Fibroblast of lung (primary cell): ENCODE results near the gene CYP2S1. TPM values are rescaled to one million over a fixed set of nuclear protein-coding genes. Genes with fewer than 3 reads are reported as not detected.
"Not testable (repeated sequence)": the region's sequence is repeated elsewhere in the genome, so short reads cannot be mapped to it uniquely, and the experiment has no call there.

Experiments used
- DNase-seq, 2 donors: peaks; one replicate each; pipeline versions ENCODE4 v3.0.0 to v3.0.0-alpha.2; 2010; ENCODE audit warnings: low read depth in 2 of 2
- H2AFZ ChIP-seq: 2 replicates; pipeline ENCODE4 v1.5.1; 2012; ENCODE audit warnings: low read length, control low read depth, inconsistent platforms
- H3K27ac ChIP-seq: 2 replicates; pipeline ENCODE4 v1.5.1; 2011; ENCODE audit warnings: low read length, control low read depth; ENCODE audit not compliant: insufficient read depth
- H3K27me3 ChIP-seq: 2 replicates; pipeline ENCODE4 v1.5.1; 2011; ENCODE audit warnings: mild to moderate bottlenecking, low read length; ENCODE audit not compliant: control insufficient read depth, insufficient read depth
- H3K36me3 ChIP-seq: 2 replicates; pipeline ENCODE4 v1.5.1; 2011; ENCODE audit warnings: low read length; ENCODE audit not compliant: control insufficient read depth, insufficient read depth
- H3K4me1 ChIP-seq: 2 replicates; pipeline ENCODE4 v1.5.1; 2011; ENCODE audit warnings: low read length; ENCODE audit not compliant: control insufficient read depth, insufficient read depth; ENCODE audit errors: extremely low read depth
- H3K4me2 ChIP-seq: 2 replicates; pipeline ENCODE4 v1.5.1; 2011; ENCODE audit warnings: low read length, control low read depth; ENCODE audit not compliant: insufficient read depth; ENCODE audit errors: extremely low read depth
- H3K4me3 ChIP-seq, 4 experiments: fragments of 200-600 bp in 1 of 4; sonication (generic) in 1 of 4; replicated peaks in 1 of 4; 2 replicates each; pipeline ENCODE4 v1.5.1; 2011 to 2016; ENCODE audit warnings: low read length in 4 of 4, low read depth in 3 of 4, mild to moderate bottlenecking in 3 of 4, control low read depth in 2 of 4, inconsistent platforms in 1 of 4, mixed read lengths in 1 of 4; ENCODE audit not compliant: insufficient read depth in 1 of 4; ENCODE audit errors: control extremely low read depth in 1 of 4
- H3K79me2 ChIP-seq: 2 replicates; pipeline ENCODE4 v1.5.1; 2012; ENCODE audit warnings: mild to moderate bottlenecking, low read length, inconsistent platforms; ENCODE audit not compliant: control insufficient read depth, insufficient read depth
- H3K9ac ChIP-seq: 2 replicates; pipeline ENCODE4 v1.5.1; 2011; ENCODE audit warnings: mild to moderate bottlenecking, low read length, control low read depth; ENCODE audit not compliant: insufficient read depth
- H3K9me3 ChIP-seq: 2 replicates; pipeline ENCODE4 v1.5.1; 2012; ENCODE audit warnings: low read depth, low read length; ENCODE audit not compliant: control insufficient read depth, insufficient read depth
- H4K20me1 ChIP-seq: 2 replicates; pipeline ENCODE4 v1.5.1; 2011; ENCODE audit warnings: low read length; ENCODE audit not compliant: control insufficient read depth, insufficient read depth; ENCODE audit errors: extremely low read depth
- EZH2 ChIP-seq: IDR thresholded peaks from 2 replicates; pipeline ENCODE4 v1.5.1; 2012; ENCODE audit warnings: low read length, control low read depth, mild to moderate bottlenecking; ENCODE audit errors: missing control alignments
- polyA plus RNA-seq, 2 donors: library from polyadenylated mRNA; depleted of rRNA in 1 of 2; stranded (reverse) in 1 of 2; unstranded in 1 of 2; fragments of >200 nt; gene quantifications; 2 replicates each; pipeline ENCODE4 v1.2.1, GENCODE V29; 2011 to 2012; ENCODE audit warnings: missing spikeins in 1 of 2
- total RNA-seq: library from RNA; depleted of rRNA; stranded (reverse); fragments of >200 nt; gene quantifications from 2 replicates; pipeline ENCODE4 v1.2.1, GENCODE V29; 2014
- TF ChIP-seq, protein P1 (sequence below), 2 donors: IDR thresholded peaks in 1 of 2; conservative IDR thresholded peaks in 1 of 2; 1 replicate in 1 of 2; 2 replicates in 1 of 2; pipeline ENCODE4 v1.5.1; 2011 to 2012; ENCODE audit warnings: low read length in 2 of 2, control low read depth in 1 of 2, inconsistent platforms in 1 of 2, low read depth in 1 of 2, mild to moderate bottlenecking in 1 of 2

Gene CYP2S1
- total and polyA plus RNA-seq, 2 donors (not counting 1 experiment from before 2014, with no cell fraction given): 0.93 to 3.5 TPM

DNA sequence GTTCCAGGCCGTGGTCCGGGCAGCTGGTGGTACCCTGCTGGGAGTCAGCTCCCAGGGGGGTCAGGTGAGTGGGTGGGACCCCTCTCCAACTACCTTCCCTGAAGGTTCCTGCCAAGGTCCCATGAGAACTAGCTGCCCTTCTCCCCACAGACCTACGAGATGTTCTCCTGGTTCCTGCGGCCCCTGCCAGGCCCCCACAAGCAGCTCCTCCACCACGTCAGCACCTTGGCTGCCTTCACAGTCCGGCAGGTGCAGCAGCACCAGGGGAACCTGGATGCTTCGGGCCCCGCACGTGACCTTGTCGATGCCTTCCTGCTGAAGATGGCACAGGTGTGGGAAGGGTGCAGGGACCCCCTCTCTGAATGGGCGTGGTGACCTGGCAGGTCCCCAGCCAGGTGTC, 5.5 kb downstream of the CYP2S1 start:
- Histone ChIP-seq H3K9ac (no peak overlapping the region), H3K9me3 (no peaks in the 10 kb centered on the region), H3K27ac (no peak overlapping the region), H3K79me2 (peaks cover 3% of the 10 kb centered on the region), H3K36me3 (peaks cover 6% of the 10 kb centered on the region), H3K27me3 (no peaks in the 10 kb centered on the region), H3K4me2 (no peak overlapping the region), H3K4me3 (no peak overlapping the region), H3K4me1 (no peaks in the 10 kb centered on the region), H4K20me1 (no peaks in the 10 kb centered on the region), H2AFZ (no peak overlapping the region)
- no peak for DNase-seq
- no peak for TF ChIP-seq EZH2
- TF ChIP-seq, protein P1, sequence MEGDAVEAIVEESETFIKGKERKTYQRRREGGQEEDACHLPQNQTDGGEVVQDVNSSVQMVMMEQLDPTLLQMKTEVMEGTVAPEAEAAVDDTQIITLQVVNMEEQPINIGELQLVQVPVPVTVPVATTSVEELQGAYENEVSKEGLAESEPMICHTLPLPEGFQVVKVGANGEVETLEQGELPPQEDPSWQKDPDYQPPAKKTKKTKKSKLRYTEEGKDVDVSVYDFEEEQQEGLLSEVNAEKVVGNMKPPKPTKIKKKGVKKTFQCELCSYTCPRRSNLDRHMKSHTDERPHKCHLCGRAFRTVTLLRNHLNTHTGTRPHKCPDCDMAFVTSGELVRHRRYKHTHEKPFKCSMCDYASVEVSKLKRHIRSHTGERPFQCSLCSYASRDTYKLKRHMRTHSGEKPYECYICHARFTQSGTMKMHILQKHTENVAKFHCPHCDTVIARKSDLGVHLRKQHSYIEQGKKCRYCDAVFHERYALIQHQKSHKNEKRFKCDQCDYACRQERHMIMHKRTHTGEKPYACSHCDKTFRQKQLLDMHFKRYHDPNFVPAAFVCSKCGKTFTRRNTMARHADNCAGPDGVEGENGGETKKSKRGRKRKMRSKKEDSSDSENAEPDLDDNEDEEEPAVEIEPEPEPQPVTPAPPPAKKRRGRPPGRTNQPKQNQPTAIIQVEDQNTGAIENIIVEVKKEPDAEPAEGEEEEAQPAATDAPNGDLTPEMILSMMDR (conservative IDR thresholded peaks at IDR 0.05 in 1 of 2, IDR thresholded peaks at IDR 0.05 in 1 of 2; ENCODE audit: low read depth in 1 of 2, low read length in 2 of 2): no peak

DNA sequence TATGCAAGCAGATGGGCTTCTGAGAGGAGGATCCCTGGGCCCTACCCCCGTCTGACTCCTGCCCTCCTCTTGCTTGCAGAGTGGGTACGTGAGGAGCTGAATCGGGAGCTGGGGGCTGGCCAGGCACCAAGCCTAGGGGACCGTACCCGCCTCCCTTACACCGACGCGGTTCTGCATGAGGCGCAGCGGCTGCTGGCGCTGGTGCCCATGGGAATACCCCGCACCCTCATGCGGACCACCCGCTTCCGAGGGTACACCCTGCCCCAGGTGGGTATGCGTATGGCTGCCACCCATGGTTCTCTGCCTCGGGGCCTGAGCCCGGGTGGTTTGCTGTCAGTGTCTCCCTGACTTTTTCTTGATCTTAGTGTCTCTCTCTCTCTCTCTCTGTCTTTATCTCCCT, 10.4 kb downstream of the CYP2S1 start:
- H3K36me3 ChIP-seq: peaks cover 12% of the 10 kb centered on the region
- H3K9ac ChIP-seq: no peak overlapping the region
- H3K27ac ChIP-seq: no peak overlapping the region
- no peak overlapping the region for H2AFZ ChIP-seq
- H4K20me1 ChIP-seq: no peaks in the 10 kb centered on the region
- no peaks in the 10 kb centered on the region for H3K27me3 ChIP-seq
- peaks cover 15% of the 10 kb centered on the region for H3K4me1 ChIP-seq
- H3K79me2 ChIP-seq: no peaks in the 10 kb centered on the region
- H3K9me3 ChIP-seq: no peaks in the 10 kb centered on the region
- no peak overlapping the region for H3K4me2 ChIP-seq
- no peak for TF ChIP-seq EZH2
- TF ChIP-seq, protein P1 (conservative IDR thresholded peaks at IDR 0.05 in 1 of 2, IDR thresholded peaks at IDR 0.05 in 1 of 2; ENCODE audit: low read depth in 1 of 2, low read length in 2 of 2): no peak
- no peak overlapping the region for H3K4me3 ChIP-seq
- DNase-seq: no peak

DNA sequence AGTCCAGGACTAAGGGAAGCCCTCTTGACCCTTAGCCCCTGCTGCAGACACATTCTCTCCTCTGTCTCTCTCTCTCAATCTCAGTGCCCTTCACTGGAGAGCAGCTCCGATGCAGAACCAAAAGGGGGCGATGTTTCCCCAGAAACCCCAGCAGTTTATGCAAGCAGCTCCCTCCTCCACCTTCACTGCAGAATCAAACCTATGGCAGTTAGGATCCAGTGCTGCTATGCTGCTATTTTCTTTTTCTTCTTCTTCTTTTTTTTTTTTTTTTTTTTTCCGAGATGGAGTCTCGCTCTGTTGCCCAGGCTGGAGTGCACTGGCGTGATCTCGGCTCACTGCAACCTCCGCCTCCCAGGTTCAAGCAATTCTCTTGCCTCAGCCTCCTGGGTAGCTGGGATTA, 11.3 kb downstream of the CYP2S1 start:
- DNase-seq: peak; percentile 71 to 89
- TF ChIP-seq, protein P1 (conservative IDR thresholded peaks at IDR 0.05 in 1 of 2, IDR thresholded peaks at IDR 0.05 in 1 of 2; ENCODE audit: low read depth in 1 of 2, low read length in 2 of 2): peak; percentile 98
- H2AFZ ChIP-seq: not testable (repeated sequence)

More for the DNA sequence above, 11.3 kb downstream of the CYP2S1 start:
- H4K20me1 ChIP-seq, H3K27me3 ChIP-seq, H3K79me2 ChIP-seq, H3K36me3 ChIP-seq, H3K27ac ChIP-seq, H3K4me2 ChIP-seq, H3K9ac ChIP-seq, H3K4me3 ChIP-seq, H3K9me3 ChIP-seq: not testable (repeated sequence)
- H3K4me1 ChIP-seq: peaks cover 15% of the 10 kb centered on the region
